HepG2 (cell line): ENCODE measurements around the gene CLDN9. TPM values are rescaled to one million over a fixed set of nuclear protein-coding genes. Genes with fewer than 3 reads are reported as not detected.

ENCODE experiments used
- CBX1 ChIP-seq: IDR thresholded peaks from one replicate; pipeline ENCODE4 v1.6.1; 2016; ENCODE audit warnings: antibody characterized with exemption, low read depth
- HCFC1 ChIP-seq: fragments of 150-350 bp; IDR thresholded peaks from 2 replicates; pipeline ENCODE4 v1.6.1; 2014; ENCODE audit warnings: low read depth, low read length
- HIVEP1 ChIP-seq: sonication (generic); formaldehyde crosslinking; IDR thresholded peaks from 2 replicates; pipeline ENCODE4 v1.4.0; 2020; ENCODE audit warnings: mild to moderate bottlenecking, missing genetic modification reagents
- IRF2 ChIP-seq: IDR thresholded peaks from 2 replicates; pipeline ENCODE4 v1.6.1; 2018; ENCODE audit warnings: missing genetic modification reagents, missing compliant biosample characterization
- KLF6 ChIP-seq: IDR thresholded peaks from 2 replicates; pipeline ENCODE4 v1.8.0; 2016; ENCODE audit warnings: missing biosample characterization, missing genetic modification reagents
- MEIS2 ChIP-seq: sonication (generic); formaldehyde crosslinking; IDR thresholded peaks from 2 replicates; pipeline ENCODE4 v1.9.0; 2021; ENCODE audit warnings: mild to moderate bottlenecking, missing genetic modification reagents
- RBFOX2 ChIP-seq: fragments of 200-400 bp; formaldehyde crosslinking; IDR thresholded peaks from 2 replicates; pipeline ENCODE4 v1.6.1; 2017; ENCODE audit warnings: low read depth, mild to moderate bottlenecking, low read length
- RFX1 ChIP-seq: fragments of 450-650 bp; IDR thresholded peaks from 2 replicates; pipeline ENCODE4 v1.6.1; 2017
- SMYD3 ChIP-seq: sonication (generic); formaldehyde crosslinking; IDR thresholded peaks from 2 replicates; pipeline ENCODE4 v1.8.1; 2023; ENCODE audit warnings: mild to moderate bottlenecking, missing genetic modification reagents
- TARDBP ChIP-seq: sonication (generic); formaldehyde crosslinking; IDR thresholded peaks from 2 replicates; pipeline ENCODE4 v1.8.0; 2022; ENCODE audit warnings: mild to moderate bottlenecking, missing genetic modification reagents
- TBX3 ChIP-seq: fragments of 450-650 bp; IDR thresholded peaks from 2 replicates; pipeline ENCODE4 v1.6.1; 2017; ENCODE audit warnings: antibody characterized with exemption, mild to moderate bottlenecking, inconsistent platforms, borderline replicate concordance
- ZEB1 ChIP-seq: IDR thresholded peaks from 2 replicates; pipeline ENCODE4 v1.6.1; 2012; ENCODE audit warnings: mild to moderate bottlenecking, low read depth, inconsistent platforms; ENCODE audit not compliant: insufficient replicate concordance
- ZNF260 ChIP-seq: sonication (generic); formaldehyde crosslinking; IDR thresholded peaks from 2 replicates; pipeline ENCODE4 v1.4.0; 2020; ENCODE audit warnings: missing genetic modification reagents, low read depth, mild to moderate bottlenecking, borderline replicate concordance
- ZNF678 ChIP-seq: sonication (generic); formaldehyde crosslinking; IDR thresholded peaks from 2 replicates; pipeline ENCODE4 v1.4.0; 2020; ENCODE audit warnings: mild to moderate bottlenecking, missing genetic modification reagents
- ZNF775 ChIP-seq: sonication (generic); formaldehyde crosslinking; IDR thresholded peaks from 2 replicates; pipeline ENCODE4 v1.4.0; 2020; ENCODE audit warnings: missing genetic modification reagents, mild to moderate bottlenecking, moderate library complexity, borderline replicate concordance
- polyA plus RNA-seq, 8 experiments: library from polyadenylated mRNA; depleted of rRNA in 3 of 8; stranded (reverse) in 7 of 8; unstranded in 1 of 8; fragments of >200 nt; fragmentation: Illumina TruSeq in 4 of 8; extraction: Trizol in 4 of 8; gene quantifications; 2 replicates each; pipeline versions ENCODE4 v1.2.1 to v1.2.3, GENCODE V29; 2011 to 2016; ENCODE audit warnings: low read depth in 4 of 8, missing spikeins in 1 of 8, mixed read lengths in 1 of 8; ENCODE audit not compliant: insufficient read depth in 1 of 8
- total RNA-seq, 5 experiments: library from RNA; depleted of rRNA; stranded (reverse); fragments of >200 nt; fragmentation: Illumina TruSeq; extraction: Trizol; gene quantifications; 2 replicates each; pipeline ENCODE4 v1.2.3, GENCODE V29; 2016; ENCODE audit warnings: low read depth in 1 of 5
- TF ChIP-seq, protein P1 (sequence below): sonication (generic); formaldehyde crosslinking; IDR thresholded peaks from 2 replicates; pipeline ENCODE4 v1.4.0; 2020; ENCODE audit warnings: missing genetic modification reagents
- TF ChIP-seq, protein P2 (sequence below): IDR thresholded peaks from 2 replicates; pipeline ENCODE4 v1.6.1; 2016; ENCODE audit warnings: missing compliant biosample characterization, missing genetic modification reagents, borderline replicate concordance
- TF ChIP-seq, protein P3 (sequence below): fragments of 450-650 bp; IDR thresholded peaks from 2 replicates; pipeline ENCODE4 v1.6.1; 2017
- TF ChIP-seq, protein P4 (sequence below): sonication (generic); formaldehyde crosslinking; IDR thresholded peaks from 2 replicates; pipeline ENCODE4 v1.4.0; 2020; ENCODE audit warnings: missing genetic modification reagents
- TF ChIP-seq, protein P5 (sequence below): sonication (generic); formaldehyde crosslinking; IDR thresholded peaks from 2 replicates; pipeline ENCODE4 v1.9.0; 2021; ENCODE audit warnings: missing genetic modification reagents, mild to moderate bottlenecking, borderline replicate concordance
- TF ChIP-seq, protein P6 (sequence below): sonication (generic); formaldehyde crosslinking; IDR thresholded peaks from 2 replicates; pipeline ENCODE4 v1.4.0; 2020; ENCODE audit warnings: missing genetic modification reagents

Gene CLDN9
- total and polyA plus RNA-seq, 2 of the 13 experiments (the other 11 are each of a cell fraction or from before 2014, with no cell fraction given): 0.15 to 0.26 TPM

DNA sequence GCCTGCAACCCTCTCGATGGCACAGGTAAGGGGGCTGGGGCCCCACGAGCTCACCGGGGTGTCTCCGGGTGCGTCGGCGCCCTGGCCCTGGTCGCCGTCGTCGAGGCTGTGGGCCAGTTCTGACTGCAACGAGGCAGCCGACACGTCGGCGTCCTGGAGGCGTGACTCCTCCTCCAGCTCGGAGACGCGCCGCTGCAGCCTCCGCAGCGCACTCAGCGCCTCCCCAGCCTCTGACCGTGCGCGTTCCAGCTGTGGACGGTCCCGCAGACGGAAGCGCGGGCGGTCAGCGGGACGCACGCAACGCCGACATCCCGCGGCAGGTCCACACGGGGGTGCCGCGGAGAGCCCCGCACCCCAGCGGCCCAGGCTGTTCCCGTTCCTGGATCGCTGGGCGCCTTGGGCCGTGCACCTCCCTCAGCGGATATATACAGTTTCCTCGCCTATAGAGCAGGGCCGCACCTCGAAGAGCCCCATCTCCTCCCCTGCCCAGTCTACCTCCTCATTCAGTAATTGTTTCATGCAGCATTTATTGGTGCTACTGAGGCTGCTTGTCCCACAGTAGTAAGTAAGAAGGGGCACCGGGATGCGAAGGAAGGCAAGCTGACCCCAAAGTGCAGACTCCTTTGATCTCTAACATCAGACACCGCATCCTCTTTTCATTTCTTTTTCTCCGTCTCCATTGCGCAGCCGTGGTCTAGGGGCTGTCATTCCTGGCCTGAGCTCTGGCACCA, 16.9 kb downstream of the CLDN9 start (continued):
- TF ChIP-seq HIVEP1 (no peak), ZNF260 (CRISPR knock-in tag) (no peak), TBX3 (no peak), ZNF775 (CRISPR knock-in tag) (no peak), TARDBP (CRISPR knock-in tag) (no peak), RFX1 (no peak), CBX1 (no peak), IRF2 (CRISPR knock-in tag) (no peak), RBFOX2 (peak; percentile 56), HCFC1 (no peak), ZNF678 (CRISPR knock-in tag) (no peak), MEIS2 (no peak), SMYD3 (CRISPR knock-in tag) (no peak), KLF6 (CRISPR knock-in tag) (no peak), ZEB1 (no peak)
- TF ChIP-seq, protein P1, sequence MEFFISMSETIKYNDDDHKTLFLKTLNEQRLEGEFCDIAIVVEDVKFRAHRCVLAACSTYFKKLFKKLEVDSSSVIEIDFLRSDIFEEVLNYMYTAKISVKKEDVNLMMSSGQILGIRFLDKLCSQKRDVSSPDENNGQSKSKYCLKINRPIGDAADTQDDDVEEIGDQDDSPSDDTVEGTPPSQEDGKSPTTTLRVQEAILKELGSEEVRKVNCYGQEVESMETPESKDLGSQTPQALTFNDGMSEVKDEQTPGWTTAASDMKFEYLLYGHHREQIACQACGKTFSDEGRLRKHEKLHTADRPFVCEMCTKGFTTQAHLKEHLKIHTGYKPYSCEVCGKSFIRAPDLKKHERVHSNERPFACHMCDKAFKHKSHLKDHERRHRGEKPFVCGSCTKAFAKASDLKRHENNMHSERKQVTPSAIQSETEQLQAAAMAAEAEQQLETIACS: peak; percentile 56; the same call in 1 of the 2 replicates
- TF ChIP-seq, protein P2, sequence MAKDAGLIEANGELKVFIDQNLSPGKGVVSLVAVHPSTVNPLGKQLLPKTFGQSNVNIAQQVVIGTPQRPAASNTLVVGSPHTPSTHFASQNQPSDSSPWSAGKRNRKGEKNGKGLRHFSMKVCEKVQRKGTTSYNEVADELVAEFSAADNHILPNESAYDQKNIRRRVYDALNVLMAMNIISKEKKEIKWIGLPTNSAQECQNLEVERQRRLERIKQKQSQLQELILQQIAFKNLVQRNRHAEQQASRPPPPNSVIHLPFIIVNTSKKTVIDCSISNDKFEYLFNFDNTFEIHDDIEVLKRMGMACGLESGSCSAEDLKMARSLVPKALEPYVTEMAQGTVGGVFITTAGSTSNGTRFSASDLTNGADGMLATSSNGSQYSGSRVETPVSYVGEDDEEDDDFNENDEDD (CRISPR knock-in tag): peak; percentile 39; the same call in 1 of the 2 replicates
- TF ChIP-seq, protein P3, sequence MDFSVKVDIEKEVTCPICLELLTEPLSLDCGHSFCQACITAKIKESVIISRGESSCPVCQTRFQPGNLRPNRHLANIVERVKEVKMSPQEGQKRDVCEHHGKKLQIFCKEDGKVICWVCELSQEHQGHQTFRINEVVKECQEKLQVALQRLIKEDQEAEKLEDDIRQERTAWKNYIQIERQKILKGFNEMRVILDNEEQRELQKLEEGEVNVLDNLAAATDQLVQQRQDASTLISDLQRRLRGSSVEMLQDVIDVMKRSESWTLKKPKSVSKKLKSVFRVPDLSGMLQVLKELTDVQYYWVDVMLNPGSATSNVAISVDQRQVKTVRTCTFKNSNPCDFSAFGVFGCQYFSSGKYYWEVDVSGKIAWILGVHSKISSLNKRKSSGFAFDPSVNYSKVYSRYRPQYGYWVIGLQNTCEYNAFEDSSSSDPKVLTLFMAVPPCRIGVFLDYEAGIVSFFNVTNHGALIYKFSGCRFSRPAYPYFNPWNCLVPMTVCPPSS: no peak
- TF ChIP-seq, protein P4, sequence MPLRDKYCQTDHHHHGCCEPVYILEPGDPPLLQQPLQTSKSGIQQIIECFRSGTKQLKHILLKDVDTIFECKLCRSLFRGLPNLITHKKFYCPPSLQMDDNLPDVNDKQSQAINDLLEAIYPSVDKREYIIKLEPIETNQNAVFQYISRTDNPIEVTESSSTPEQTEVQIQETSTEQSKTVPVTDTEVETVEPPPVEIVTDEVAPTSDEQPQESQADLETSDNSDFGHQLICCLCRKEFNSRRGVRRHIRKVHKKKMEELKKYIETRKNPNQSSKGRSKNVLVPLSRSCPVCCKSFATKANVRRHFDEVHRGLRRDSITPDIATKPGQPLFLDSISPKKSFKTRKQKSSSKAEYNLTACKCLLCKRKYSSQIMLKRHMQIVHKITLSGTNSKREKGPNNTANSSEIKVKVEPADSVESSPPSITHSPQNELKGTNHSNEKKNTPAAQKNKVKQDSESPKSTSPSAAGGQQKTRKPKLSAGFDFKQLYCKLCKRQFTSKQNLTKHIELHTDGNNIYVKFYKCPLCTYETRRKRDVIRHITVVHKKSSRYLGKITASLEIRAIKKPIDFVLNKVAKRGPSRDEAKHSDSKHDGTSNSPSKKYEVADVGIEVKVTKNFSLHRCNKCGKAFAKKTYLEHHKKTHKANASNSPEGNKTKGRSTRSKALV (CRISPR knock-in tag): peak; percentile 86
- TF ChIP-seq, protein P5, sequence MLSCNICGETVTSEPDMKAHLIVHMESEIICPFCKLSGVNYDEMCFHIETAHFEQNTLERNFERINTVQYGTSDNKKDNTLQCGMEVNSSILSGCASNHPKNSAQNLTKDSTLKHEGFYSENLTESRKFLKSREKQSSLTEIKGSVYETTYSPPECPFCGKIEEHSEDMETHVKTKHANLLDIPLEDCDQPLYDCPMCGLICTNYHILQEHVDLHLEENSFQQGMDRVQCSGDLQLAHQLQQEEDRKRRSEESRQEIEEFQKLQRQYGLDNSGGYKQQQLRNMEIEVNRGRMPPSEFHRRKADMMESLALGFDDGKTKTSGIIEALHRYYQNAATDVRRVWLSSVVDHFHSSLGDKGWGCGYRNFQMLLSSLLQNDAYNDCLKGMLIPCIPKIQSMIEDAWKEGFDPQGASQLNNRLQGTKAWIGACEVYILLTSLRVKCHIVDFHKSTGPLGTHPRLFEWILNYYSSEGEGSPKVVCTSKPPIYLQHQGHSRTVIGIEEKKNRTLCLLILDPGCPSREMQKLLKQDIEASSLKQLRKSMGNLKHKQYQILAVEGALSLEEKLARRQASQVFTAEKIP: no peak
- TF ChIP-seq, protein P6, sequence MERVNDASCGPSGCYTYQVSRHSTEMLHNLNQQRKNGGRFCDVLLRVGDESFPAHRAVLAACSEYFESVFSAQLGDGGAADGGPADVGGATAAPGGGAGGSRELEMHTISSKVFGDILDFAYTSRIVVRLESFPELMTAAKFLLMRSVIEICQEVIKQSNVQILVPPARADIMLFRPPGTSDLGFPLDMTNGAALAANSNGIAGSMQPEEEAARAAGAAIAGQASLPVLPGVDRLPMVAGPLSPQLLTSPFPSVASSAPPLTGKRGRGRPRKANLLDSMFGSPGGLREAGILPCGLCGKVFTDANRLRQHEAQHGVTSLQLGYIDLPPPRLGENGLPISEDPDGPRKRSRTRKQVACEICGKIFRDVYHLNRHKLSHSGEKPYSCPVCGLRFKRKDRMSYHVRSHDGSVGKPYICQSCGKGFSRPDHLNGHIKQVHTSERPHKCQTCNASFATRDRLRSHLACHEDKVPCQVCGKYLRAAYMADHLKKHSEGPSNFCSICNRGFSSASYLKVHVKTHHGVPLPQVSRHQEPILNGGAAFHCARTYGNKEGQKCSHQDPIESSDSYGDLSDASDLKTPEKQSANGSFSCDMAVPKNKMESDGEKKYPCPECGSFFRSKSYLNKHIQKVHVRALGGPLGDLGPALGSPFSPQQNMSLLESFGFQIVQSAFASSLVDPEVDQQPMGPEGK (CRISPR knock-in tag): no peak
